HepG2 (cell line): ENCODE measurements around the gene FAM110D. TPM values are rescaled to one million over a fixed set of nuclear protein-coding genes. Genes with fewer than 3 reads are reported as not detected.

ENCODE experiments used
- ATAC-seq: fragments of 200-7000 bp; cut with Tn5 transposase; 3 replicates; pipeline ENCODE4 v1.9.1; 2020; ENCODE audit warnings: mild to moderate bottlenecking, moderate library complexity
- BruUV-seq: library from RNA; stranded (reverse); fragments of 400-500 nt; replicated peaks from 2 replicates; lab custom pipeline; 2021; lab: Mats Ljungman, UMichigan
- CTCF ChIA-PET: fragments of 300-600 bp; formaldehyde crosslinking; extraction: SDS; loops from one replicate; lab custom pipeline; 2021; ENCODE audit warnings: low total read pairs, inconsistent platforms, low intra/inter-chr PET ratio; lab: Yijun Ruan, JAX
- POLR2A ChIA-PET: fragments of 350-600 bp; sonication (Branson Sonifier 250); formaldehyde crosslinking; loops from one replicate; lab custom pipeline; 2020; ENCODE audit warnings: antibody characterized with exemption, inconsistent platforms; lab: Yijun Ruan, JAX
- DNase-seq: peaks from one replicate; pipeline ENCODE4 v3.0.0-alpha.2; 2015; ENCODE audit warnings: low spot score
- FAIRE-seq: peaks from 3 replicates; lab custom pipeline; 2011; peaks lifted over from hg19 to GRCh38; lab: Jason Lieb, UNC
- H2AFZ ChIP-seq: one replicate; pipeline ENCODE4 v1.6.1; 2011; ENCODE audit warnings: low read length, inconsistent platforms
- H3K27ac ChIP-seq: fragments of 300-600 bp; 3 replicates; pipeline ENCODE4 v1.8.0; 2011; ENCODE audit warnings: mixed run types, mild to moderate bottlenecking, mixed read lengths, low read length, inconsistent platforms; ENCODE audit not compliant: insufficient read depth; ENCODE audit errors: extremely low read length
- H3K27me3 ChIP-seq, 2 experiments: fragments of 200-600 bp in 1 of 2; 2 replicates in 1 of 2; 3 replicates in 1 of 2; pipeline versions ENCODE4 v1.6.0 to v1.8.0; 2011; ENCODE audit warnings: low read length in 2 of 2, mild to moderate bottlenecking in 2 of 2, moderate library complexity in 2 of 2, inconsistent platforms in 1 of 2; ENCODE audit not compliant: insufficient read depth in 2 of 2, control insufficient read depth in 1 of 2
- H3K36me3 ChIP-seq, 2 experiments: fragments of 200-600 bp in 1 of 2; replicated peaks in 1 of 2; 2 replicates in 1 of 2; 3 replicates in 1 of 2; pipeline versions ENCODE4 v1.5.1 to v1.8.0; 2011; ENCODE audit warnings: low read length in 2 of 2, inconsistent platforms in 1 of 2; ENCODE audit not compliant: insufficient read depth in 2 of 2, control insufficient read depth in 1 of 2
- H3K4me1 ChIP-seq: 2 replicates; pipeline ENCODE4 v1.5.1; 2012; ENCODE audit warnings: low read length, inconsistent platforms; ENCODE audit not compliant: insufficient read depth
- H3K4me2 ChIP-seq: 2 replicates; pipeline ENCODE4 v1.6.0; 2011; ENCODE audit warnings: low read depth, low read length, inconsistent platforms
- H3K4me3 ChIP-seq, 3 experiments: fragments of 200-600 bp in 1 of 3; sonication (generic), shearing (Covaris generic) in 1 of 3; replicated peaks in 1 of 3; 2 replicates each; pipeline ENCODE4 v1.5.1; 2011 to 2016; ENCODE audit warnings: low read length in 3 of 3, inconsistent platforms in 2 of 3, low read depth in 2 of 3, mild to moderate bottlenecking in 2 of 3, control low read depth in 1 of 3, mixed read lengths in 1 of 3; ENCODE audit not compliant: insufficient read depth in 1 of 3
- H3K79me2 ChIP-seq: one replicate; pipeline ENCODE4 v1.6.1; 2011; ENCODE audit warnings: low read length, inconsistent platforms; ENCODE audit not compliant: insufficient read depth
- H3K9ac ChIP-seq: 2 replicates; pipeline ENCODE4 v1.6.0; 2011; ENCODE audit warnings: mild to moderate bottlenecking, low read depth, low read length, inconsistent platforms; ENCODE audit not compliant: insufficient read depth
- H3K9me3 ChIP-seq: 2 replicates; pipeline ENCODE4 v1.5.1; 2012; ENCODE audit warnings: mild to moderate bottlenecking, low read length
- H4K20me1 ChIP-seq: 2 replicates; pipeline ENCODE4 v1.6.0; 2011; ENCODE audit warnings: inconsistent platforms, mild to moderate bottlenecking, low read length, moderate library complexity; ENCODE audit not compliant: insufficient read depth
- ATF6 ChIP-seq: sonication (generic); formaldehyde crosslinking; conservative IDR thresholded peaks from 2 replicates; pipeline ENCODE4 v1.4.0; 2020; ENCODE audit warnings: missing genetic modification reagents
- CC2D1A ChIP-seq: sonication (generic); formaldehyde crosslinking; IDR thresholded peaks from 2 replicates; pipeline ENCODE4 v1.8.1; 2023; ENCODE audit warnings: mild to moderate bottlenecking, missing genetic modification reagents
- CENPT ChIP-seq: sonication (generic); formaldehyde crosslinking; IDR thresholded peaks from 2 replicates; pipeline ENCODE4 v1.8.0; 2022; ENCODE audit warnings: low read depth, mild to moderate bottlenecking, moderate library complexity, missing genetic modification reagents
- DMTF1 ChIP-seq: sonication (generic); formaldehyde crosslinking; IDR thresholded peaks from 2 replicates; pipeline ENCODE4 v1.4.0; 2020; ENCODE audit warnings: mild to moderate bottlenecking, missing genetic modification reagents
- DPF2 ChIP-seq: sonication (generic); formaldehyde crosslinking; IDR thresholded peaks from 2 replicates; pipeline ENCODE4 v1.4.0; 2020; ENCODE audit warnings: mild to moderate bottlenecking, low read depth, missing genetic modification reagents, borderline replicate concordance
- ELF3 ChIP-seq: IDR thresholded peaks from 2 replicates; pipeline ENCODE4 v1.6.1; 2016; ENCODE audit warnings: missing genetic modification reagents, missing compliant biosample characterization
- KLF12 ChIP-seq: sonication (generic); formaldehyde crosslinking; IDR thresholded peaks from 2 replicates; pipeline ENCODE4 v1.4.0; 2020; ENCODE audit warnings: missing genetic modification reagents, borderline replicate concordance
- SIX4 ChIP-seq: sonication (generic); formaldehyde crosslinking; IDR thresholded peaks from 2 replicates; pipeline ENCODE4 v1.4.0; 2020; ENCODE audit warnings: missing genetic modification reagents
- SOX5 ChIP-seq: IDR thresholded peaks from 2 replicates; pipeline ENCODE4 v1.6.1; 2016; ENCODE audit warnings: borderline replicate concordance
- SP5 ChIP-seq: IDR thresholded peaks from 2 replicates; pipeline ENCODE4 v1.6.1; 2016; ENCODE audit warnings: low read depth, borderline replicate concordance
- SUZ12 ChIP-seq: fragments of 150-350 bp; IDR thresholded peaks from 2 replicates; pipeline ENCODE4 v1.6.1; 2014; ENCODE audit warnings: low read depth, low read length
- THAP11 ChIP-seq: IDR thresholded peaks from 2 replicates; pipeline ENCODE4 v1.6.1; 2016; ENCODE audit warnings: missing biosample characterization, missing genetic modification reagents
- ZBTB7B ChIP-seq: sonication (generic); formaldehyde crosslinking; IDR thresholded peaks from 2 replicates; pipeline ENCODE4 v1.4.0; 2020; ENCODE audit warnings: missing genetic modification reagents
- ZNF235 ChIP-seq: sonication (generic); formaldehyde crosslinking; IDR thresholded peaks from 2 replicates; pipeline ENCODE4 v1.8.1; 2023; ENCODE audit warnings: mild to moderate bottlenecking, missing genetic modification reagents, borderline replicate concordance
- ZNF580 ChIP-seq: IDR thresholded peaks from 2 replicates; pipeline ENCODE4 v1.6.1; 2016; ENCODE audit warnings: low read depth, borderline replicate concordance
- ZUFSP ChIP-seq: sonication (generic); formaldehyde crosslinking; IDR thresholded peaks from 2 replicates; pipeline ENCODE4 v1.9.0; 2021; ENCODE audit warnings: missing genetic modification reagents, mild to moderate bottlenecking, borderline replicate concordance
- WGBS: methylation state at CpG from one replicate; pipeline ENCODE4 v1.1.6; 2017; ENCODE audit warnings: low lambda C conversion rate; 5-methylcytosine and 5-hydroxymethylcytosine counted together
- in situ Hi-C: cut with HindIII; loops from 2 replicates; pipeline ENCODE4 v1.10.0; 2017; ENCODE audit warnings: low pct_unique_long_range_greater_than_20kb; ENCODE audit not compliant: extremely low pct_ligation_motif_present
- intact Hi-C: fragments of 100-400 bp; cut with micrococcal nuclease; formaldehyde crosslinking; loops from one replicate; pipeline ENCODE4 v1.10.0; 2022; ENCODE audit not compliant: unreplicated experiment
- polyA plus RNA-seq, 8 experiments: library from polyadenylated mRNA; depleted of rRNA in 3 of 8; stranded (reverse) in 7 of 8; unstranded in 1 of 8; fragments of >200 nt; fragmentation: Illumina TruSeq in 4 of 8; extraction: Trizol in 4 of 8; gene quantifications; 2 replicates each; pipeline versions ENCODE4 v1.2.1 to v1.2.3, GENCODE V29; 2011 to 2016; ENCODE audit warnings: low read depth in 4 of 8, missing spikeins in 1 of 8, mixed read lengths in 1 of 8; ENCODE audit not compliant: insufficient read depth in 1 of 8
- total RNA-seq, 5 experiments: library from RNA; depleted of rRNA; stranded (reverse); fragments of >200 nt; fragmentation: Illumina TruSeq; extraction: Trizol; gene quantifications; 2 replicates each; pipeline ENCODE4 v1.2.3, GENCODE V29; 2016; ENCODE audit warnings: low read depth in 1 of 5

The FAM110D gene
- total and polyA plus RNA-seq, 2 of the 13 experiments (the other 11 are each of a cell fraction or from before 2014, with no cell fraction given) = not detected

GRCh38 chr1:26210147-26210870 lies 51.4 kb downstream of the FAM110D start:
- intact Hi-C loops = no loop called here
- 34% methylated on average over 5 of the region's 5 CpGs for whole genome bisulfite sequencing
- Histone ChIP-seq H4K20me1 (no peaks in the 10 kb centered on the region), H3K79me2 (no peaks in the 10 kb centered on the region), H3K27ac (no peak overlapping the region), H3K27me3 (peaks cover 0 to 1% of the 10 kb centered on the region in 2 experiments; a peak in 1 of 5 replicates), H3K4me3 (no peak overlapping the region), H2AFZ (no peak overlapping the region), H3K36me3 (no peaks in the 10 kb centered on the region), H3K9me3 (no peaks in the 10 kb centered on the region), H3K9ac (no peak overlapping the region), H3K4me2 (no peak overlapping the region), H3K4me1 (no peaks in the 10 kb centered on the region)
- TF ChIP-seq SIX4 (CRISPR knock-in tag) (no peak), KLF12 (no peak), DMTF1 (CRISPR knock-in tag) (no peak), ZUFSP (CRISPR knock-in tag) (no peak), ZBTB7B (CRISPR knock-in tag) (no peak), ZNF235 (CRISPR knock-in tag) (no peak), THAP11 (no peak), SOX5 (no peak), ATF6 (CRISPR knock-in tag) (no peak), ELF3 (no peak), SUZ12 (no peak), DPF2 (CRISPR knock-in tag) (no peak), CENPT (no peak), ZNF580 (CRISPR knock-in tag) (no peak), SP5 (CRISPR knock-in tag) (no peak), CC2D1A (CRISPR knock-in tag) (no peak)
- DNase-seq (no peak), FAIRE-seq (no peak), ATAC-seq (no peak)
- BruUV-seq = no TSS peak
- ChIA-PET CTCF (no interaction called here), POLR2A (no interaction called here)
- in situ Hi-C loops = no loop called here
